ENCODE measurements around the gene DISC1. TPM values are rescaled to one million over a fixed set of nuclear protein-coding genes. Genes with fewer than 3 reads are reported as not detected.

Gene DISC1
- total RNA-seq, 1 experiment from 2014 or later = 13.5 TPM

GRCh38 chr1:231670755-231671154 is 44.2 kb downstream of the DISC1 start:
- H3K27me3 Mint-ChIP-seq (ENCODE audit: insufficient read depth, unreplicated experiment) = no peaks in the 10 kb centered on the region

GRCh38 chr1:231674575-231674974 is 48.0 kb downstream of the DISC1 start:
- peaks cover 10% of the 10 kb centered on the region for H3K36me3 Mint-ChIP-seq (ENCODE audit: insufficient read depth, unreplicated experiment)
- H3K4me3 Mint-ChIP-seq (ENCODE audit: unreplicated experiment) = no peak overlapping the region
- no peak for DNase-seq
- peaks cover 8% of the 10 kb centered on the region for H3K9me3 Mint-ChIP-seq (ENCODE audit: unreplicated experiment)
- no peak for TF ChIP-seq CTCF (IDR thresholded peaks at IDR 0.05; ENCODE audit: insufficient read depth in 1 of 2, low read depth in 1 of 2, low read length in 1 of 2, severe bottlenecking in 1 of 2, unreplicated experiment in 1 of 2)
- no peak overlapping the region for H3K27ac Mint-ChIP-seq (ENCODE audit: unreplicated experiment)
- Histone ChIP-seq H3K27me3 (replicated peaks; ENCODE audit: control insufficient read depth, insufficient read depth, low read length) (no peaks in the 10 kb centered on the region), H3K9me3 (no peaks in the 10 kb centered on the region; the same call in 1 of the 2 replicates), H3K36me3 (ENCODE audit: control insufficient read depth, insufficient read depth, low read length) (no peaks in the 10 kb centered on the region), H3K4me3 (ENCODE audit: low read depth, low read length) (no peak overlapping the region), H3K4me1 (peaks cover 3% of the 10 kb centered on the region; the same call in 1 of the 2 replicates)
- H3K27me3 Mint-ChIP-seq (ENCODE audit: insufficient read depth, unreplicated experiment) = no peaks in the 10 kb centered on the region
- ChIA-PET CTCF (no interaction called here), POLR2A (no interaction called here)
- no TSS peak for BruUV-seq (replicated peaks)
- intact Hi-C loops (cut with micrococcal nuclease; ENCODE audit: unreplicated experiment) = no loop called here
- no peaks in the 10 kb centered on the region for H3K4me1 Mint-ChIP-seq (ENCODE audit: low read depth, unreplicated experiment)

More at GRCh38 chr1:231670755-231671154, 44.2 kb downstream of the DISC1 start:
- Histone ChIP-seq H3K4me3 (ENCODE audit: low read depth, low read length) (no peak overlapping the region), H3K4me1 (no peaks in the 10 kb centered on the region), H3K9me3 (no peaks in the 10 kb centered on the region; the same call in 1 of the 2 replicates), H3K36me3 (ENCODE audit: control insufficient read depth, insufficient read depth, low read length) (no peaks in the 10 kb centered on the region), H3K27me3 (replicated peaks; ENCODE audit: control insufficient read depth, insufficient read depth, low read length) (no peaks in the 10 kb centered on the region)
- no peak overlapping the region for H3K4me3 Mint-ChIP-seq (ENCODE audit: unreplicated experiment)
- POLR2A ChIA-PET = no interaction called here
- DNase-seq = no peak
- CTCF ChIA-PET = no interaction called here
- H3K9me3 Mint-ChIP-seq (ENCODE audit: unreplicated experiment) = peaks cover 20% of the 10 kb centered on the region
- no peak overlapping the region for H3K27ac Mint-ChIP-seq (ENCODE audit: unreplicated experiment)
- intact Hi-C loops (cut with micrococcal nuclease; ENCODE audit: unreplicated experiment) = no loop called here
- no TSS peak for BruUV-seq (replicated peaks)
- no peak for TF ChIP-seq CTCF (IDR thresholded peaks at IDR 0.05; ENCODE audit: insufficient read depth in 1 of 2, low read depth in 1 of 2, low read length in 1 of 2, severe bottlenecking in 1 of 2, unreplicated experiment in 1 of 2)
- H3K4me1 Mint-ChIP-seq (ENCODE audit: low read depth, unreplicated experiment) = no peaks in the 10 kb centered on the region
- H3K36me3 Mint-ChIP-seq (ENCODE audit: insufficient read depth, unreplicated experiment) = peaks cover 6% of the 10 kb centered on the region

DNA sequence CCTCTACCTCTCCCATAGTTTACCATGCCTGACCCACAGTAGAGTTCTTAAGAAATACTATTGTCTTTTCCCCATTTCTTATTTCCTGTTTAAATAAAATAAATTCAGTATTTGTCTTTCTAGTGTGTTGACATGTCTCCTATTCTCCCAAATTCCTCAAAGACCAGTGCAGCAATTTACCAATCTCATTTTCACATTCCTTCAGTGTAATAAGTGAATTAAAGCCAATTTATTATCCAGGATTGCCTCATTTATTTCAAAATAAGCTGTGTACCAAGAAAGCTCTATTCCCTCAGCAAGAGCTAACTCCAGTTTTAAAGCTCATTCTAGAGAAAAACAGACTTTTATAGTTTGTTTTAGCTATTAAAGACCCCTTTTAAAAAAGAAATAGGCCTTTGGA is 49.9 kb downstream of the DISC1 start:
- DNase-seq = no peak
- TF ChIP-seq CTCF (IDR thresholded peaks at IDR 0.05; ENCODE audit: insufficient read depth in 1 of 2, low read depth in 1 of 2, low read length in 1 of 2, severe bottlenecking in 1 of 2, unreplicated experiment in 1 of 2) = no peak
- ChIA-PET POLR2A (no interaction called here), CTCF (no interaction called here)
- H3K4me1 Mint-ChIP-seq (ENCODE audit: low read depth, unreplicated experiment) = no peaks in the 10 kb centered on the region
- no peaks in the 10 kb centered on the region for H3K36me3 ChIP-seq (ENCODE audit: control insufficient read depth, insufficient read depth, low read length)
- no peaks in the 10 kb centered on the region for H3K27me3 Mint-ChIP-seq (ENCODE audit: insufficient read depth, unreplicated experiment)
- H3K9me3 ChIP-seq = no peaks in the 10 kb centered on the region
- peaks cover 4% of the 10 kb centered on the region for H3K36me3 Mint-ChIP-seq (ENCODE audit: insufficient read depth, unreplicated experiment)
- H3K27me3 ChIP-seq (replicated peaks; ENCODE audit: control insufficient read depth, insufficient read depth, low read length) = no peaks in the 10 kb centered on the region
- intact Hi-C loops (cut with micrococcal nuclease; ENCODE audit: unreplicated experiment) = no loop called here
- no peak overlapping the region for H3K4me3 ChIP-seq (ENCODE audit: low read depth, low read length)
- H3K9me3 Mint-ChIP-seq (ENCODE audit: unreplicated experiment) = no peaks in the 10 kb centered on the region
- H3K4me1 ChIP-seq = peaks cover 3% of the 10 kb centered on the region; the same call in 1 of the 2 replicates
- H3K27ac Mint-ChIP-seq (ENCODE audit: unreplicated experiment) = no peak overlapping the region
- no peak overlapping the region for H3K4me3 Mint-ChIP-seq (ENCODE audit: unreplicated experiment)
- no TSS peak for BruUV-seq (replicated peaks)

Data from Caco-2 (cell line).